Lower leg skin (tissue), 3 donors: ENCODE results near the gene SIGLEC15.

ENCODE experiments used
- CTCF ChIP-seq, 3 donors: fragments of 450-650 bp; IDR thresholded peaks; one replicate each; pipeline ENCODE4 v1.5.1; 2016; ENCODE audit warnings: antibody characterized with exemption in 3 of 3, mild to moderate bottlenecking in 3 of 3, moderate library complexity in 2 of 3
- POLR2A ChIP-seq, 2 donors: fragments of 450-650 bp; IDR thresholded peaks; one replicate each; pipeline ENCODE4 v1.6.1; 2016 to 2017; ENCODE audit warnings: antibody characterized with exemption in 2 of 2, mild to moderate bottlenecking in 1 of 2, moderate library complexity in 1 of 2

DNA sequence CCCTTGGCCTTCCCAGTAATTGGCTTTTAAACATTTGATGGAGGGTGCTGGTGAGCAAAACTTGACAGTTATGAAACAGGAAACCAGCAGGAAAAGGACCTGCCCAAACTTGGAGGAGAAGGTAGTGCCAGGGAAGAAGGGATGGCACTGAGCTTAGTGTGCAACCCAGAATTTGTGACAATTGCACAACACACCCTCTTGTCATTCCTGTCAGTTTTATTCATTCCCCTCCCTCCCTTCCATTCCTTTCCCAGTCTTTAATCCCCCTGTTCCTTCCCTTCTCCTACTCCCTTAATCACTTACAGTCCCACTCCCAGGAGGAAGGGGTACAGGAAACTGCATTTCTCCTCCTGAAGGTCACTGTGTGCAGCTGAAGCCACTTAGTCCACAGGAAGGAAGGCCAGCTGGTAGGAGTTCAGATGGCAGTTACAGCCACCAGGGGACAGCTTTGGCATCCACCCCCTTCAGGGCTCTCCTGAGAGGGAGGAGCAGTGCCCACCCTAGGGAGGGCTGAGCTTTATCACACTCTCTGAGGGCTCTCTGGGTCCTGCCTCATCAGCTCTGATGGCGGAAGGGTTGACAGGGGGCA is 24.0 kb upstream of the SIGLEC15 start:
- TF ChIP-seq CTCF (IDR thresholded peaks at IDR 0.05) (no peak), POLR2A (IDR thresholded peaks at IDR 0.05) (no peak)
